ENCODE data around the gene EVA1C. TPM values are rescaled to one million over a fixed set of nuclear protein-coding genes. Genes with fewer than 3 reads are reported as not detected.

Gene EVA1C
- total RNA-seq, 1 experiment from 2014 or later: 0.98 TPM

GRCh38 chr21:32532636-32533035, 120.1 kb downstream of the EVA1C start:
- Histone ChIP-seq H3K79me2 (ENCODE audit: insufficient read depth, low read length) (no peaks in the 10 kb centered on the region), H3K27ac (ENCODE audit: insufficient read length, low read depth, low read length) (no peak overlapping the region)

More at GRCh38 chr21:32532636-32533035, 120.1 kb downstream of the EVA1C start:
- Histone ChIP-seq H4K8ac (replicated peaks; ENCODE audit: insufficient read length, low read depth, low read length) (no peak overlapping the region), H4K20me1 (ENCODE audit: control insufficient read depth, insufficient read depth, insufficient read length) (no peaks in the 10 kb centered on the region), H2AK5ac (ENCODE audit: insufficient read length, low read length) (no peak overlapping the region), H3T11ph (ENCODE audit: low read length) (no peak overlapping the region), H3K23me2 (ENCODE audit: insufficient read length, low read depth, low read length, poor library complexity, severe bottlenecking) (no peaks in the 10 kb centered on the region), H2AFZ (ENCODE audit: low read length) (no peak overlapping the region), H3K9ac (ENCODE audit: extremely low read depth, insufficient read length, low read length) (no peak overlapping the region), H2BK120ac (ENCODE audit: low read depth, low read length, poor library complexity, severe bottlenecking) (no peak overlapping the region), H4K5ac (ENCODE audit: insufficient read length, low read depth, low read length) (no peak overlapping the region), H2BK5ac (ENCODE audit: insufficient read length, low read length) (no peak overlapping the region), H2BK15ac (ENCODE audit: low read depth, low read length) (no peak overlapping the region), H3K56ac (ENCODE audit: insufficient read length, low read depth, low read length) (no peak overlapping the region), H3K4ac (ENCODE audit: low read depth, low read length) (no peak overlapping the region), H2BK20ac (ENCODE audit: low read depth, low read length, poor library complexity, severe bottlenecking) (no peak overlapping the region), H3K9me3 (ENCODE audit: control insufficient read depth, low read depth, low read length) (no peaks in the 10 kb centered on the region), H4K91ac (ENCODE audit: insufficient read length, low read depth, low read length) (no peak overlapping the region), H3K18ac (ENCODE audit: insufficient read length, low read depth, low read length) (no peak overlapping the region), H3K4me2 (ENCODE audit: insufficient read depth, insufficient read length, low read length) (no peak overlapping the region), H3K79me1 (ENCODE audit: insufficient read depth, low read depth, low read length, poor library complexity, severe bottlenecking) (no peaks in the 10 kb centered on the region), H3K4me1 (ENCODE audit: insufficient read depth, low read length) (no peaks in the 10 kb centered on the region; the same call in 1 of the 2 replicates), H2BK12ac (ENCODE audit: insufficient read length, low read depth, low read length) (no peak overlapping the region), H3K27me3 (ENCODE audit: insufficient read depth, low read length) (no peaks in the 10 kb centered on the region), H3K14ac (ENCODE audit: insufficient read depth, low read length) (no peak overlapping the region), H3K23ac (ENCODE audit: insufficient read length, low read depth, low read length) (no peak overlapping the region)
- no peak for TF ChIP-seq CTCF (conservative IDR thresholded peaks at IDR 0.05)
- Mint-ChIP-seq H3K9me3 (peaks cover 14% of the 10 kb centered on the region in 2 experiments), H3K27me3 (ENCODE audit: low read depth) (peaks cover 4% of the 10 kb centered on the region), H3K4me3 (no peak overlapping the region), H3K27ac (peak overlapping the region in 1 of 3 experiments; percentile 5; a peak in 2 of 7 replicates), H3K4me1 (peaks cover 6 to 10% of the 10 kb centered on the region in 2 experiments; a peak in 3 of 4 replicates), H3K36me3 (ENCODE audit: insufficient read depth in 1 of 3, low read depth in 3 of 3) (peaks cover 8 to 10% (median 9%) of the 10 kb centered on the region in 3 experiments; a peak in 6 of 7 replicates)
- WGBS (ENCODE audit: extremely low coverage, insufficient read length, low lambda C conversion rate): no CpG with 5 or more reads among the region's 6 CpGs
- DNase-seq: no peak
